ENCODE measurements around the gene KDM5B.

DNA sequence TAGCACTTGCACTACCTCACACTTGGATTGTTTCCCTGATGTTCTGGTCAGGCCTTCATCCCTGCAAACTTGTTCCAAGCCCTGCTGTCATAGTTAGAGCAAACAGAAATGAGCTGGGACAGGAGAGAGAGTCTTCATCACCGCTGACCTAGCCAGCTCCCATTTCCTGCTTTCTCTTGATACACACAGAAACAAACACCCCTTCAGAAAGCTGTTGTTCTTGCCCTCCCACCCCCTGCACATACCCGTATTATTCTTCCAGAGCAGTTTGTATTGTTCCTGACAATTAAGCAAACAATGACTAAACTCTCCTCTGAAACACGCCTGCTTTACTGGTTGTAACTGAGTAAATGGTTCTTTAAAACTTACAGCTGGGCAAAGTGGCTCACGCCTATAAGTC is 95.1 kb downstream of the KDM5B start:
- no peak for TF ChIP-seq POLR2AphosphoS5 (IDR thresholded peaks at IDR 0.05)
- TF ChIP-seq, protein P1, sequence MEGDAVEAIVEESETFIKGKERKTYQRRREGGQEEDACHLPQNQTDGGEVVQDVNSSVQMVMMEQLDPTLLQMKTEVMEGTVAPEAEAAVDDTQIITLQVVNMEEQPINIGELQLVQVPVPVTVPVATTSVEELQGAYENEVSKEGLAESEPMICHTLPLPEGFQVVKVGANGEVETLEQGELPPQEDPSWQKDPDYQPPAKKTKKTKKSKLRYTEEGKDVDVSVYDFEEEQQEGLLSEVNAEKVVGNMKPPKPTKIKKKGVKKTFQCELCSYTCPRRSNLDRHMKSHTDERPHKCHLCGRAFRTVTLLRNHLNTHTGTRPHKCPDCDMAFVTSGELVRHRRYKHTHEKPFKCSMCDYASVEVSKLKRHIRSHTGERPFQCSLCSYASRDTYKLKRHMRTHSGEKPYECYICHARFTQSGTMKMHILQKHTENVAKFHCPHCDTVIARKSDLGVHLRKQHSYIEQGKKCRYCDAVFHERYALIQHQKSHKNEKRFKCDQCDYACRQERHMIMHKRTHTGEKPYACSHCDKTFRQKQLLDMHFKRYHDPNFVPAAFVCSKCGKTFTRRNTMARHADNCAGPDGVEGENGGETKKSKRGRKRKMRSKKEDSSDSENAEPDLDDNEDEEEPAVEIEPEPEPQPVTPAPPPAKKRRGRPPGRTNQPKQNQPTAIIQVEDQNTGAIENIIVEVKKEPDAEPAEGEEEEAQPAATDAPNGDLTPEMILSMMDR (IDR thresholded peaks at IDR 0.05), result no peak

Measured in prostate gland (tissue), 2 donors.